ENCODE results near the gene CENPS. TPM values are rescaled to one million over a fixed set of nuclear protein-coding genes. Genes with fewer than 3 reads are reported as not detected.

Gene CENPS
- total RNA-seq, 4 donors from 2014 or later = 3.3 to 15.3 (median 8.6) TPM

GRCh38 chr1:10386761-10387676 lies 43.2 kb upstream of the CENPS start:
- H3K27me3 ChIP-seq = no peaks in the 10 kb centered on the region
- peak overlapping the region in 1 of 4 donors; percentile 21 for H3K4me3 ChIP-seq
- H3K4me1 ChIP-seq = peaks cover 0 to 30% (median 20%) of the 10 kb centered on the region in 4 donors
- peak overlapping the region in 3 of 4 donors; percentile 55 to 79 (median 73) for H3K27ac ChIP-seq
- TF ChIP-seq CTCF (IDR thresholded peaks at IDR 0.05) = no peak
- TF ChIP-seq EP300 (IDR thresholded peaks at IDR 0.05) = no peak
- TF ChIP-seq POLR2A (IDR thresholded peaks at IDR 0.05) = no peak
- H3K9me3 ChIP-seq = no peaks in the 10 kb centered on the region
- H3K36me3 ChIP-seq = peaks cover 0 to 5% (median 0%) of the 10 kb centered on the region in 3 donors
- 67 to 73% methylated on average over 12 of the region's 12 CpGs for WGBS, 2 donors
- DNase-seq (ENCODE audit: low spot score in 2 of 2) = no peak

- no peaks in the 10 kb centered on the region for H3K9me3 ChIP-seq
- peak in 1 of 2 donors; percentile 41 for DNase-seq (ENCODE audit: low spot score in 2 of 2)
- H3K36me3 ChIP-seq = peaks cover 0 to 5% (median 0%) of the 10 kb centered on the region in 3 donors
- H3K27ac ChIP-seq = peak overlapping the region in 3 of 4 donors; percentile 55 to 79 (median 73)
- WGBS, 2 donors = 3 to 7% methylated on average over 3 of the region's 3 CpGs
- no peaks in the 10 kb centered on the region for H3K27me3 ChIP-seq
- no peak for TF ChIP-seq CTCF (IDR thresholded peaks at IDR 0.05)
- TF ChIP-seq EP300 (IDR thresholded peaks at IDR 0.05) = peak; percentile 7 to 26
- TF ChIP-seq POLR2A (IDR thresholded peaks at IDR 0.05) = no peak
- H3K4me3 ChIP-seq = peak overlapping the region in 1 of 4 donors; percentile 21
- H3K4me1 ChIP-seq = peaks cover 0 to 30% (median 20%) of the 10 kb centered on the region in 4 donors
Observed at GRCh38 chr1:10387677-10388386, 42.4 kb upstream of the CENPS start.

- H3K9me3 ChIP-seq = no peaks in the 10 kb centered on the region
- peak overlapping the region in 3 of 4 donors; percentile 21 to 73 (median 56) for H3K27ac ChIP-seq
- peaks cover 0 to 5% (median 0%) of the 10 kb centered on the region in 3 donors for H3K36me3 ChIP-seq
- H3K4me1 ChIP-seq = peaks cover 0 to 30% (median 20%) of the 10 kb centered on the region in 4 donors
- no peak for DNase-seq (ENCODE audit: low spot score in 2 of 2)
- no peaks in the 10 kb centered on the region for H3K27me3 ChIP-seq
- no peak overlapping the region for H3K4me3 ChIP-seq
- 47% methylated on average over 3 of the region's 3 CpGs for WGBS, 2 donors
- no peak for TF ChIP-seq POLR2A (IDR thresholded peaks at IDR 0.05)
- no peak for TF ChIP-seq CTCF (IDR thresholded peaks at IDR 0.05)
- no peak for TF ChIP-seq EP300 (IDR thresholded peaks at IDR 0.05)
Observed at GRCh38 chr1:10388387-10388715, 41.9 kb upstream of the CENPS start.

GRCh38 chr1:10389271-10389973 lies 40.8 kb upstream of the CENPS start:
- no peaks in the 10 kb centered on the region for H3K27me3 ChIP-seq
- WGBS, 2 donors = 93% methylated on average over 6 of the region's 6 CpGs
- H3K4me3 ChIP-seq = no peak overlapping the region
- H3K9me3 ChIP-seq = peaks cover 0 to 6% (median 0%) of the 10 kb centered on the region in 4 donors
- no peak for DNase-seq (ENCODE audit: low spot score in 2 of 2)
- H3K27ac ChIP-seq = peak overlapping the region in 1 of 4 donors; percentile 29
- TF ChIP-seq EP300 (IDR thresholded peaks at IDR 0.05) (no peak), POLR2A (IDR thresholded peaks at IDR 0.05) (no peak), CTCF (IDR thresholded peaks at IDR 0.05) (no peak)
- H3K36me3 ChIP-seq = no peaks in the 10 kb centered on the region
- peaks cover 0 to 30% (median 20%) of the 10 kb centered on the region in 4 donors for H3K4me1 ChIP-seq

Measured in tibial nerve (tissue), 4 donors.